ENCODE results near the gene TRIM10.
"Not testable (repeated sequence)": the region's sequence is repeated elsewhere in the genome, so short reads cannot be mapped to it uniquely, and the experiment has no call there.

TRIM10 gene

GRCh38 chr6:30171677-30172471 is 10.9 kb upstream of the TRIM10 start:
- no peak for DNase-seq

- DNase-seq, result peak; percentile 42
Measured at GRCh38 chr6:30169658-30170614, 8.9 kb upstream of the TRIM10 start.

GRCh38 chr6:30168741-30169140 is 7.7 kb upstream of the TRIM10 start:
- DNase-seq, result no peak

GRCh38 chr6:30167101-30167500 is 6.1 kb upstream of the TRIM10 start:
- no peak for DNase-seq

GRCh38 chr6:30165238-30165637 is 4.2 kb upstream of the TRIM10 start:
- not testable (repeated sequence) for DNase-seq

- DNase-seq, result no peak
Measured at GRCh38 chr6:30164714-30165113, 3.7 kb upstream of the TRIM10 start.

- no peak for DNase-seq
Measured at GRCh38 chr6:30163918-30164654, 3.1 kb upstream of the TRIM10 start.

- DNase-seq, result no peak
Measured at GRCh38 chr6:30163090-30163917, 2.3 kb upstream of the TRIM10 start, which contains the start of gene TRIM15. Gene TRIM15, plus strand, starts transcription at chr6:30163546. Its CDS starts 139 bp downstream, at chr6:30163685.

- DNase-seq, result no peak
Measured at GRCh38 chr6:30162265-30163089, 1.5 kb upstream of the TRIM10 start.

GRCh38 chr6:30160008-30160784 is 815 bp downstream of the TRIM10 start:
- DNase-seq, result no peak

GRCh38 chr6:30158475-30159040 is 2.5 kb downstream of the TRIM10 start:
- no peak for DNase-seq

GRCh38 chr6:30157999-30158398 is 3.0 kb downstream of the TRIM10 start:
- DNase-seq, result no peak

- no peak for DNase-seq
Measured at GRCh38 chr6:30157581-30157980, 3.4 kb downstream of the TRIM10 start.

GRCh38 chr6:30156774-30157173 is 4.2 kb downstream of the TRIM10 start:
- no peak for DNase-seq

- DNase-seq, result no peak
Measured at GRCh38 chr6:30156262-30156599, 4.8 kb downstream of the TRIM10 start.

- DNase-seq, result no peak
Measured at GRCh38 chr6:30155520-30156261, 5.3 kb downstream of the TRIM10 start.

GRCh38 chr6:30154709-30155519 is 6.1 kb downstream of the TRIM10 start:
- no peak for DNase-seq

- no peak for DNase-seq
Measured at GRCh38 chr6:30154061-30154460, 7.0 kb downstream of the TRIM10 start.
